DND-41 (cell line): Measurements from ENCODE around the gene PDZRN4.

Experiments used
- ATAC-seq: fragments of 200-7000 bp; cut with Tn5 transposase; 3 replicates; pipeline ENCODE4 v1.9.1; 2021; ENCODE audit warnings: low read depth; ENCODE audit not compliant: insufficient read depth
- DNase-seq: peaks from one replicate; pipeline ENCODE4 v3.0.0-alpha.2; 2020
- H2AFZ ChIP-seq: 2 replicates; pipeline ENCODE4 v1.6.0; 2012; ENCODE audit warnings: low read depth, low read length
- H3K27ac ChIP-seq: 2 replicates; pipeline ENCODE4 v1.5.1; 2012; ENCODE audit warnings: low read length, inconsistent platforms
- H3K27me3 ChIP-seq: fragments of 200-600 bp; sonication (generic); 2 replicates; pipeline ENCODE4 v1.6.0; 2012; ENCODE audit warnings: low read length, mild to moderate bottlenecking, inconsistent platforms; ENCODE audit not compliant: insufficient read depth, poor library complexity
- H3K36me3 ChIP-seq: 2 replicates; pipeline ENCODE4 v1.5.1; 2012; ENCODE audit warnings: low read length, inconsistent platforms; ENCODE audit not compliant: insufficient read depth
- H3K4me1 ChIP-seq: 2 replicates; pipeline ENCODE4 v1.5.1; 2012; ENCODE audit warnings: mild to moderate bottlenecking, low read length; ENCODE audit not compliant: insufficient read depth
- H3K4me2 ChIP-seq: 2 replicates; pipeline ENCODE4 v1.6.0; 2012; ENCODE audit warnings: mild to moderate bottlenecking, moderate library complexity, low read length, inconsistent platforms; ENCODE audit not compliant: insufficient read depth
- H3K4me3 ChIP-seq, 2 experiments: fragments of 200-600 bp in 1 of 2; shearing (Covaris generic) in 1 of 2; 2 replicates each; pipeline ENCODE4 v1.5.1; 2012 to 2016; ENCODE audit warnings: inconsistent platforms in 2 of 2, low read length in 2 of 2, mild to moderate bottlenecking in 2 of 2, low read depth in 1 of 2, moderate library complexity in 1 of 2
- H3K79me2 ChIP-seq: 2 replicates; pipeline ENCODE4 v1.6.0; 2012; ENCODE audit warnings: low read length, inconsistent platforms; ENCODE audit not compliant: insufficient read depth
- H3K9ac ChIP-seq: 2 replicates; pipeline ENCODE4 v1.6.0; 2012; ENCODE audit warnings: low read depth, mild to moderate bottlenecking, inconsistent platforms, low read length, moderate library complexity
- H3K9me3 ChIP-seq: 2 replicates; pipeline ENCODE4 v1.5.1; 2012; ENCODE audit warnings: low read length, moderate library complexity, mild to moderate bottlenecking, inconsistent platforms; ENCODE audit not compliant: insufficient read depth, severe bottlenecking
- H4K20me1 ChIP-seq: 2 replicates; pipeline ENCODE4 v1.6.0; 2012; ENCODE audit warnings: low read length; ENCODE audit not compliant: insufficient read depth
- CTCF ChIP-seq: IDR thresholded peaks from 2 replicates; pipeline ENCODE4 v1.5.1; 2012; ENCODE audit warnings: borderline replicate concordance, low read length, moderate library complexity, mild to moderate bottlenecking; ENCODE audit not compliant: poor library complexity, severe bottlenecking; ENCODE audit errors: extremely low read depth
- EZH2 ChIP-seq: IDR thresholded peaks from 3 replicates; pipeline ENCODE4 v1.6.1; 2012; ENCODE audit warnings: borderline replicate concordance, low read depth, mild to moderate bottlenecking, moderate library complexity, low read length, inconsistent platforms; ENCODE audit not compliant: severe bottlenecking

Gene PDZRN4

GRCh38 chr12:41528874-41529273 is 340.8 kb downstream of the PDZRN4 start:
- ATAC-seq (no peak), DNase-seq (no peak)
- no peaks in the 10 kb centered on the region for H3K36me3 ChIP-seq
- H3K4me2 ChIP-seq = no peak overlapping the region
- no peaks in the 10 kb centered on the region for H3K4me1 ChIP-seq
- no peaks in the 10 kb centered on the region for H4K20me1 ChIP-seq
- TF ChIP-seq EZH2 (no peak), CTCF (no peak)
- H2AFZ ChIP-seq = no peak overlapping the region
- no peak overlapping the region for H3K27ac ChIP-seq
- H3K27me3 ChIP-seq = no peaks in the 10 kb centered on the region
- H3K9me3 ChIP-seq = no peaks in the 10 kb centered on the region
- no peak overlapping the region for H3K9ac ChIP-seq
- H3K79me2 ChIP-seq = no peaks in the 10 kb centered on the region
- H3K4me3 ChIP-seq = no peak overlapping the region

- Histone ChIP-seq H3K9ac (no peak overlapping the region), H4K20me1 (no peaks in the 10 kb centered on the region), H3K4me3 (no peak overlapping the region), H3K4me2 (no peak overlapping the region), H3K79me2 (no peaks in the 10 kb centered on the region), H3K27ac (no peak overlapping the region), H3K27me3 (no peaks in the 10 kb centered on the region), H3K36me3 (no peaks in the 10 kb centered on the region), H3K4me1 (no peaks in the 10 kb centered on the region), H2AFZ (no peak overlapping the region), H3K9me3 (no peaks in the 10 kb centered on the region)
- ATAC-seq (no peak), DNase-seq (no peak)
- TF ChIP-seq CTCF (no peak), EZH2 (no peak)
Measured at GRCh38 chr12:41530441-41530840, 342.3 kb downstream of the PDZRN4 start.

- no peaks in the 10 kb centered on the region for H3K36me3 ChIP-seq
- no peak overlapping the region for H2AFZ ChIP-seq
- ATAC-seq = no peak
- DNase-seq = no peak
- H3K9ac ChIP-seq = no peak overlapping the region
- H3K4me1 ChIP-seq = no peaks in the 10 kb centered on the region
- H4K20me1 ChIP-seq = no peaks in the 10 kb centered on the region
- no peaks in the 10 kb centered on the region for H3K79me2 ChIP-seq
- H3K27me3 ChIP-seq = no peaks in the 10 kb centered on the region
- H3K9me3 ChIP-seq = no peaks in the 10 kb centered on the region
- no peak overlapping the region for H3K27ac ChIP-seq
- no peak overlapping the region for H3K4me2 ChIP-seq
- TF ChIP-seq CTCF = no peak
- TF ChIP-seq EZH2 = no peak
- no peak overlapping the region for H3K4me3 ChIP-seq
Measured at GRCh38 chr12:41531147-41531829, 343.2 kb downstream of the PDZRN4 start.
